Measurements from ENCODE around the gene BRF1. TPM values are rescaled to one million over a fixed set of nuclear protein-coding genes. Genes with fewer than 3 reads are reported as not detected.

BRF1 gene
- total RNA-seq, 4 donors from 2014 or later, result 25.2 to 35.6 (median 30.9) TPM

GRCh38 chr14:105340821-105341733, 40.3 kb upstream of the BRF1 start:
- Histone ChIP-seq H3K27ac (peak overlapping the region; percentile 29 to 78 (median 68)), H3K4me3 (no peak overlapping the region), H3K36me3 (no peaks in the 10 kb centered on the region), H3K9me3 (no peaks in the 10 kb centered on the region), H3K4me1 (peaks cover 0 to 82% (median 31%) of the 10 kb centered on the region in 3 donors), H3K27me3 (no peaks in the 10 kb centered on the region)
- TF ChIP-seq POLR2AphosphoS5 (IDR thresholded peaks at IDR 0.05) (no peak), CTCF (IDR thresholded peaks at IDR 0.05) (no peak), POLR2A (IDR thresholded peaks at IDR 0.05) (no peak), EP300 (IDR thresholded peaks at IDR 0.05) (no peak)
- 20 to 22% methylated on average over 8 to 12 of the region's 20 CpGs for WGBS, 2 donors (ENCODE audit: low coverage in 1 of 2)
- peak; percentile 26 for ATAC-seq

- H3K9me3 ChIP-seq, result no peaks in the 10 kb centered on the region
- peaks cover 0 to 100% (median 29%) of the 10 kb centered on the region in 3 donors for H3K4me1 ChIP-seq
- TF ChIP-seq CTCF (IDR thresholded peaks at IDR 0.05), result no peak
- TF ChIP-seq EP300 (IDR thresholded peaks at IDR 0.05), result no peak
- TF ChIP-seq POLR2A (IDR thresholded peaks at IDR 0.05), result no peak
- no peak for TF ChIP-seq POLR2AphosphoS5 (IDR thresholded peaks at IDR 0.05)
- H3K27me3 ChIP-seq, result no peaks in the 10 kb centered on the region
- H3K36me3 ChIP-seq, result no peaks in the 10 kb centered on the region
- peak overlapping the region in 3 of 4 donors; percentile 9 to 65 (median 40) for H3K27ac ChIP-seq
- H3K4me3 ChIP-seq, result no peak overlapping the region
- WGBS, 2 donors (ENCODE audit: low coverage in 1 of 2), result 38% methylated on average over 5 of the region's 18 CpGs; no CpG with 5 or more reads in 1 of the 2 donors
- ATAC-seq, result peak; percentile 60
Measured at GRCh38 chr14:105337966-105338741, 37.4 kb upstream of the BRF1 start.

- WGBS, 2 donors (ENCODE audit: low coverage in 1 of 2), result 76 to 93% methylated on average over 4 to 6 of the region's 6 CpGs
- peak overlapping the region in 1 of 4 donors; percentile 65 for H3K27ac ChIP-seq
Measured at GRCh38 chr14:105337433-105337832, 36.6 kb upstream of the BRF1 start.

More at GRCh38 chr14:105337433-105337832, 36.6 kb upstream of the BRF1 start:
- no peaks in the 10 kb centered on the region for H3K27me3 ChIP-seq
- H3K4me1 ChIP-seq, result peaks cover 0 to 98% (median 25%) of the 10 kb centered on the region in 3 donors
- TF ChIP-seq CTCF (IDR thresholded peaks at IDR 0.05) (no peak), POLR2AphosphoS5 (IDR thresholded peaks at IDR 0.05) (no peak), POLR2A (IDR thresholded peaks at IDR 0.05) (no peak), EP300 (IDR thresholded peaks at IDR 0.05) (no peak)
- H3K4me3 ChIP-seq, result no peak overlapping the region
- no peaks in the 10 kb centered on the region for H3K9me3 ChIP-seq
- H3K36me3 ChIP-seq, result no peaks in the 10 kb centered on the region
- no peak for ATAC-seq
